GM19467 (cell line): ENCODE data around the gene HAGH.
A peak's percentile ranks its signal among the peaks of the same experiment; 100 is the strongest.

Experiments used
- ATAC-seq: cut with Tn5 transposase; IDR thresholded peaks from one replicate; pipeline ENCODE4 v1.9.1; 2021; ENCODE audit warnings: mild to moderate bottlenecking, moderate library complexity; ENCODE audit not compliant: unreplicated experiment

The HAGH gene

DNA sequence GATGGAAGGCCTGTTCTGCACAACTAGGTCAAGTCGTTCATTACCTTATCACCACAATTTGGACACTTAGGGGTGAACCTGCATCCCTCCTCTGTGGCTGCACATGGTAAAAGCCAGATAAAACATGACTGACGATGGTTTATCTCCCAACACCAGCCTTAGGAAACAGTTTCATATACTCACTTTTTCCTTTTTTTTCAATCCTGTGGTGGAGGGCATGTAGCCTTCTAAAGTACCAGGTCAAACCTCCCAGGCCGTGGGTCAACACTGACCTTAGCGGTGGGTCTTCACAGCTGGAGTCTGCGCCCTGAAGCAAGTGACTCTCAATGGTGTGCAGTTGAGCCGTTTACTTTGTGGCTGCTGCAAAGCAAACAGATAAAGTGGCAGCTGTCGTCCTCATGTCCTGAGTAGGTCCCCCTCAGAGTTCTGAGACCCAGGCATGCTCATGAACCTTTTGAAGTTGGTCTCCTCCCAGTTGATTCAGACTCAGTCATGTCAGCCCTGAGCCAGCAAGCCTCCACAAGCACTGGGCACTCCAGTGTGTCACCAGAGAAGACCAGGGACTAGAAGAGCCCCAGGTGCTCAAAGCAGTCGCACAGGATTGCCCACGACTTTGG is 6.3 kb upstream of the HAGH start:
- no peak for ATAC-seq

DNA sequence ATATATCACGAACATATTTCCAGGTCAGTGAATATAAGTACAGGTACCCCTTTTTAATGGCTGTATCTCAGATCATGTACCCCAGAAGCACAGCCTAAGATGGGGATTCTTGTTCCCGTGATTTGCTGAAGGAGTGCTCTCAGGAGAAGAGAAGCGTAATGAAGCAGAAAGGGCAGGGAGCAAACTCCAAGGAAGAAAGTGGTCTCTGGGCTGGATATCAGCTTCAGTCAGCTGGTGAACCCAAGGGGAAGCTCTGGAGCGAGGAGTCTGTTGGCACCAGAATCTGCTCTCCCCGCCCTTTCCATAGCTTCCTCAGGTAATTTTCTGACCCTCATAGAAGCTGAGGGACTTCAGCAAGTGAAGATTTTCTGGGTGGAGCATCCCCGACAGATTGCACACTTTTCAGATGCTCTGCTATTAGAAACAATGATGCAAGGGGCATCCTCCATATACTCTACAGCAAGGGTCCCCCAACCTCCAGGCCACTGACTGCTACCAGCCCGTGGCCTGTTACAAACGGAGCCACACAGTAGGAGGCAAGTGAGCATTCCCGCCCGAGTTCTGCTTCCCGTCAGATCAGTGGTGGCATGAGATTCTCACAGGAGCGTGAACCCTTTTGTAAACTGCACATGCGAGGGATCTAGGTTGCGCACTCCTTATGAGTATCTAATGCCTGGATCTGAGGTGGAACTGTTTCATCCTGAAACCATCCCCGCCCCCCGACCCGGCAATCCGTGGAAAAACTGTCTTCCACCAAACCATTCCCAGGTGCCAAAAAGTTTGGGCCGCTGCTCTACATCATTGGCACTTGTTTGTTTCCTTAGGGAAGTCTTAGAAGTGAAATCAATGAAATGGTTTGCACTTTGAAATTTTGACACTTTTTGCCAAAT is 4.8 kb upstream of the HAGH start:
- ATAC-seq = no peak

- ATAC-seq = no peak
Measured at GRCh38 chr16:1830213-1830612, 3.6 kb upstream of the HAGH start.

- no peak for ATAC-seq
Measured at GRCh38 chr16:1828645-1829410, 2.2 kb upstream of the HAGH start.

DNA sequence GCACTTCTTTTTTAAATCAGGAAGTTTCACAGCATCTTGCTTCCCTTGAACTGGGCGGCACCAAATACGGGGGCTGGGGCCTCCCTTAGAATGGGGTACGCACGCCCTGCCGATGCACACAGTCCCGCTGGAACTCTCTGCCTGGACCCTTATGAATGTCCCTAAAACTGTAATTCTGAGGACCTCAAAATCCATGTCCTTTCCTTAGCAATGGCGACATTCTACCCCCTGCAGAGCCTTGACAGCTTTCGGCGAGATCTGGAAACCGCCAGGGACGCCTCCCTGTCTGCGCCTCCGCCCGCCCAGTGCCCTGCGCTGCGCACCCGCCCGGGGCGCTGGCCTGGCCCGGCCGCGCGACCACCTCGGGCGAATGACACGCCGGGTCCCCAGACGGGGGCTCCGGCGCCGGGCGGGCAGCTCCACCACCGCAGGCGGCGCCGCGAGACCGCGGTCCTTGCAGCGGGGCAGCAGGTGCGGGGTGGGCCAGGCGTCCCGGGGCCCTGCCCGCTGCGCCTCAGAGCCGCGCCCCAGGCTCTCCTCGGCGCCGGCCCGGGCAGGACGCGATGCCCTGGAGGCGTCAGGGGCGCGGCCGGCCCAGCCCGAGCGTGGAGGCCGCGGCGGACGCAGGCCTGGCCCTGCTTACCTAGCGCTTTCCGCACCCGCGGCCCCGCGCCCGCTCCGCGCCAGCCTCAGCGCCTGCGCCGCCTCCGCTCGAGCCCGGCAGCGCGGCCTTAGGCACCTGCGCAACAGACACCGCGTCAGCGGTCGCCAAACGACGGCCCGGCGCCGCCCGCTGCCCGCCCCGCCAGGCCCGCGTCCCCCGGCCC is 548 bp downstream of the HAGH start:
- ATAC-seq = peak; percentile 48

GRCh38 chr16:1825381-1825863 is 1.2 kb downstream of the HAGH start:
- no peak for ATAC-seq

DNA sequence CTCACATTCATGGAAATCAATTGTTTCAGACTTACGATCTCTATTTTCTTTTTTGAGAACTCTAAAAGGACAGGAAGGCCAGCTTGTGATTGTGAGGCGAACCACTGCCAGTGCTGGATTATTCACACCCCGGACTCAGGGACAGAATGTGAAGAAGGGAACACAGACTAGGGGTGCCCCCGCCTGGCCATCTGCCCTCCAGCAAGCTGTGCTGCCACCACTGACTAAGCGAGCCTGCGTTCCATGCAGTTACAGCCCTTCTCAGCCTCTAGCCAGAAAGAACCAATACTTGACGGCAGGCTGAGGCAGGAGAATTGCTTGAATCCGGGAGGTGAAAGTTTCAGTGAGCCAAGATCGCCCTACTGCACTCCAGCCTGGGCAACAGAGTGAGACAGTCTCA is 2.8 kb downstream of the HAGH start:
- ATAC-seq = no peak

DNA sequence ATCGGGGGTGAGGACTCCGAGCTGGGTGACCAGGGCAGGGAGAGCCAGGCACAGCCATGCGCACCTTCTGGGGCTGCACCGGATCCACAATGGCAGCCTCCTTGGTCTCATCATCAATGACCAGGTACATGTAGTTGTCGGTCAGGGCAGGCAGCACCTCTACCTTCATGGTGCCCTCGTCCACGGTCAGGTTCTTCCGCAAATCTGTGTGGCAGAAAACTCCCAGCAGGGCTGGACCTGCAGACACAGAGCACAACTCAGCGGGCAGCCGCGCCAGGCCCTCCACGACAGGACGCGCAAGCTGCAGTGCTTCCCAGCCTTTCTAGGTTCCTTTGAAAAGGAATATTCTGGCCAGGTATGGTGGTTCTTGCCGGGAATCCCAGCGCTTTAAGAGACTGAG is 3.8 kb downstream of the HAGH start:
- no peak for ATAC-seq

- ATAC-seq = no peak
Measured at GRCh38 chr16:1821861-1822611, 4.6 kb downstream of the HAGH start.

- no peak for ATAC-seq
Measured at GRCh38 chr16:1820946-1821290, 5.7 kb downstream of the HAGH start.

- ATAC-seq = no peak
Measured at GRCh38 chr16:1820096-1820945, 6.3 kb downstream of the HAGH start.

- ATAC-seq = no peak
Measured at GRCh38 chr16:1819611-1820010, 7.0 kb downstream of the HAGH start.

DNA sequence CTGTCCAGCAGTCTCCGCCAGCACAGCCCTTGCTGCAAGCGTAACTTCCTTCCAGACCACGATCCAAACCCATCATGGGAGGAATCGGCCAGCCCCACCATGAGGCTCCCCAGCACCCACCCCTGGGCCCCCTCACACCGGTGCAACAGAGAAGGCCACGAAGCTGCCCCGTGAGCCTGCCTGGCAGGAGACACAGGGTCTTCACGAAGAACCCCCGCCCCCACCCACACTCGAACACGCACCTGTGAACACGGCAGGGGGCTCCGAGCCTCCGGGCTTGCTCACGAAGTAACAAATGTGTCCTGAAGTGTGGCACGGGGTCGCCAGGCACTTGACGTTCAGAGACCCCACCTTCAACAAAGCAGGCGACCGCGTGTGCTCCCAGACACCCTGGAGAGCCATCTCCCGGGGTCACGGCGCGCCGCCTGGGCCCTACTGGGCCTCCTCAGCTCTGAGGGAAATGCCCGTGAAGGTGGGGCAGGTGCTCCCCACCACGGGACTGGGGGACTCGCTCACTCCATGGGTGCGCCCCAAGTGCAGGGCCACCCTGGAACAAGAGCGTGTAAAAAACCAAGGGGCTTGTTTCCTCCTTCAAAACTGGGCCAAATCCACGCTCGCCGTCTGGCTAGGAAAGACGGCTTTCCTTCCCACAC is 7.6 kb downstream of the HAGH start:
- no peak for ATAC-seq

- no peak for ATAC-seq
Measured at GRCh38 chr16:1818204-1818872, 8.3 kb downstream of the HAGH start.

- no peak for ATAC-seq
Measured at GRCh38 chr16:1817716-1818115, 8.9 kb downstream of the HAGH start.

DNA sequence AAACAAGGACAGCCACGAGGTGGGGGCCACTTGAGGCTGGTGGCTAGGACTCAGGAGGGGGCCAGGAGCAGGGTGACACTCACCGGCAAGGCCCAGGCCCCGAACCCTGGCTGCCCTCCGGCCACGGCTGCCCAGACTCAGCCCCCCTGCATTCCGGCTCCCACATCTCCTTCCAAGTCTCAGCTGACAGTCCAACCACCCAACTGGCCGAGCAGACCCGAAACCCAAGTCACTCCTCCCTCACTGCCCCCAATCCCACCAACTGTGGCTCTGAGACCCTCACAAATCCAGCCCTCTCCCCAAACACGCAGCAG is 9.4 kb downstream of the HAGH start:
- no peak for ATAC-seq

DNA sequence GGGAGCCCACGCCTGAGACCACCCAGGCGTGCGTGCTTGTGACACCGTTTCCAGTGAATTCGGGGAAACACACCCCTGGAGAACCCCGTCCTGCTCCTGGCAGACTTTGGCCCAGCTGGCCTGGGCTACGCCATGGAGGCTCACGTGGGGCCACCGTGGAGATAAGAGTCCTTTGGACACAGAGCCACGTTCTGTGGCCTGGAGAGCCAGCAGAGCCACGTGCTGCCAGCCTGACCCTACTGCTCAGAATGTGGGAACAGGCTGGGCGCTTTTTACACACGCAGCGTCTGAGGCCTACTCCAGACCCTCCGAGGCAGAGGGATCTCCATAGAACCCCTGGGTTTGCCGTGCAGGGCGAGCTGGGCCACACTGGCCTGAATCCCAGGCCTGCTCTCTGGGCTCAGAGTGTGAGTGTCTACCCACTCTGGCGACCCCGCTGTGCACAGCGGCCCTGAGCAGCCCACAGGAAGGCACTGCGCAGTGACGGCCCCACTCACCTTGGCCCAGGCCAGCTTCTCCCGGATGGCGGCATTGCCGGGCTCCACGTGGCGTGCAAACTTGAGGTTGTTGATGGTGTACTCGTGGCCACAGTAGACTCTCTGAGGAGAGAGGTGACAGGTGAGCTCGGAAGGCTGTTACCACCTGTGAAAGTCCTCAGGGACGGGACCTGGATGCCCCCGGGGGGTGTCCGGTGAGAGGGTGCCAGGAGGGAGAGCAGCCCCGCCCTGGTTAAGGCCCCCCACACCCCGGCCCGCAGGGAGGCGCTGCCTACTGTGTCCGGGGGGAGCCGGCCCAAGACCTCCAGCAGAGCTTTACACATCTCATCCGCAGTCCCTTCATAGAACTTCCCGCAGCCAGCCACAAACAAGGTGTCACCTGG is 10.0 kb downstream of the HAGH start:
- no peak for ATAC-seq
